Hematopoietic multipotent progenitor cell treated with erythropoietin and hydrocortisone succinate and interleukin-3 and kit ligand, for 8 days (in vitro differentiated cells): ENCODE results near the gene CAB39L.

ENCODE experiments used
- DNase-seq: peaks from one replicate; pipeline ENCODE4 v3.0.0-alpha.2; 2015

CAB39L gene

GRCh38 chr13:49441312-49441711 is 2.6 kb downstream of the CAB39L start:
- no peak for DNase-seq

DNA sequence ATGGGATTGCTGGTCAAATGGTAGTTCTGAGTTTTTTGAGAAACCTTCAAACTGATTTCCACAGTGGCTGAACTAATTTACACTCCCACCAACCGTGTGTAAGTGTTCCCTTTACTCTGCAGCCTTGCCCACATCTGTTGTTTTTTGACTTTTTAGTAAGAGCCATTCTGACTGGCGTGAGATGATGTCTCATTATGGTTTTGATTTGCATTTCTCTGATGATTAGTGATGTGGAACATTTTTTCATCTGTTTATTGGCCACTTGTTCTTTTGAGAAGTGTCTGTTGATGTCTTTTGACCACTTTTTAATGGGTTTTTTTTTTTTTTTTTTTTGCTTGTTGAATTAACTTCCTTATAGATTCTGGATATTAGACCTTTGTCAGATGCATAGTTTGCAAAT is 4.3 kb downstream of the CAB39L start:
- DNase-seq, result no peak

- no peak for DNase-seq
Measured at GRCh38 chr13:49437705-49438104, 6.2 kb downstream of the CAB39L start.

DNA sequence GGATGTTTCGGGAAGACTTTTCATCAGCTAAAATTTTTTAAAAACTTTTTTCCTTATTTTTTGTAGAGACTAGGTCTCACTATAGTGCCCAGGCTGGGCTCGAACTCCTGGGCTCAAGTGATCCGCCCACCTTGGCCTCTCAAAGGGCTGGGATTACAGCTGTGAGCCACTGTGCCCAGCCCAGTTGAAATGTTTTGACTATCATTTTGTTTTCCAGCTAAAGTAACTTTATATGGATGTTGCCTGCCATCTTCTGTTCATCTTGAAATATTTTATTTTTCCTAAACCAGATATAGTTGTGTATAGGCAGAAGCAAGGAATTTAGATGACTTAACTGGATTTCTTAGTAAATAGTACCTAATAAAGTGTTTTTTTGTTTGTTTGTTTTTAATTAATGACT is 7.0 kb downstream of the CAB39L start:
- DNase-seq, result peak; percentile 56

- DNase-seq, result no peak
Measured at GRCh38 chr13:49435992-49436391, 7.9 kb downstream of the CAB39L start.

GRCh38 chr13:49429121-49429520 is 14.7 kb downstream of the CAB39L start:
- no peak for DNase-seq

- DNase-seq, result no peak
Measured at GRCh38 chr13:49428041-49428763, 15.7 kb downstream of the CAB39L start.

GRCh38 chr13:49424011-49424560 is 19.8 kb downstream of the CAB39L start:
- no peak for DNase-seq

DNA sequence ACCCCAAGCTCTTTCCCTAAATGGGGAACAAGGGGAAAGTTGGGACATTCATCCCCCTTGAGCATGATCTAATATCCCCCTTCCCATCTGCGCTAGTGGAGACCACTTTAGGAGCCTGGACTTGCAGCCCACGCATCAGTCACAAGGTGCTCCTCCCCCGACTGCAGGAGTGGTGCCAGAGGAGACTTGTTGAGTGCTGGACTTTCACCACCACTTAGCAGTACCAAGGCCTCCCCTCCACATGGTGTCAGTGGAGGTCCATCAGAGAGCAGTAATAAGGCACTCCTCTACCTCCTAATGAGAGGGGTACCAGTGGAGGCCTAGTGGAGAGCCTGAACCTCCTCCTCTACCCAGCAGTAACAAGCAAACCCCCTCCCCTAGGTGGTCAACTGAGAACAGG is 22.5 kb downstream of the CAB39L start:
- DNase-seq, result peak; percentile 64

- DNase-seq, result no peak
Measured at GRCh38 chr13:49419276-49419675, 24.6 kb downstream of the CAB39L start.

DNA sequence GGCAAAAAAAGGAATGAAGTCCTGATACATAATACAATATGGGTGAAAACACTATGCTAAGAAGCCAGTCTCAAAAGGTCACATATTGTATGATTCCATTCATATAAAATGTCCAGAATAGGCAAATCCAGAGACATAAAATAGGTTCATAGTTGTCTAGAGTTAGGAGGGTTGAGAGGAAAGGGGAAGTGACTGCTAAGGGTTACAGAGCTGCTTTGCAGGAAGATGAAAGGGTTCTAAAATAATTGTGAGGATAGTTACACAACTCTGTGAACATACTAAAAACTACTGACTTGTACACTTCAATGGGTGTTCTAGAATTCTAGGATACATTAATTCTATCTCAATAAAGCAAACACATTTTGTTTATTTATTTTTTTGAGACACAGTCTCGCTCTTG is 25.7 kb downstream of the CAB39L start:
- no peak for DNase-seq

- DNase-seq, result no peak
Measured at GRCh38 chr13:49417161-49417560, 26.7 kb downstream of the CAB39L start.

DNA sequence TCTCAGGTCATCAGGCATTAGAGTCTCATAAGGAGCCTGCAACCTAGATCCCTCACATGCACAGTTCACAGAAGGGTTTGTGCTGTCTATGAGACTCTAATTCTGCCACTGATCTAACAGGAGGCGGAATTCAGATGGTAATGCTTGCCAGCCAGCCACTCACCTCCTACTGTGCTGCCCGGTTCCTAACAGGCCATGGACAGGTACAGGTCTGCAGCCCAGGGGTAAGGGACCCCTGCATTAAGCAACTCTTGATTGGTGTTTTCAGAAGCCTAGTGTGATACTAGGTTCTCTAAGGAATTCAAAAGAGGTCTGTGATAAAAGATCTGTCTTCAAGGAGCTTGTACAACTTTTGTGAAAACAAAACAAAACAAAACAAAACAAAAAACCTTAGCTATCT is 31.1 kb downstream of the CAB39L start:
- DNase-seq, result no peak

DNA sequence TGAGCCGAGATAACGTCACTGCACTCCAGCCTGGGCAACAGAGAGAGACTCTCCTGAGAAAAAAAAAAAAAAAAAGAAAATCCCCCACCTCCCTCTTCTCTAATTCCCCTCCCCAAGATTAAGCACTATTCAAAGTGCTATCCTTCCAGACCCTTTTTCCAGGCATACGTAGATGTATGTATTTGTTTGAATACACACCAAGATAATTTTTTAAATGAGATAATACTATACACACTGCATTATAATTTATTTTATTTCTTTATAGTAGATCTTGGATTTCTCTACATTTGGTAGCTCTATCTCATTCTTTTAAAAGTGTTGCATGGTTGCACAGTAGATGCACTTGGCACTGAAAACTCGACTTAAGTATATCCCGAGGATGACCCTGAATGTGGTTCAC is 32.5 kb downstream of the CAB39L start:
- no peak for DNase-seq

DNA sequence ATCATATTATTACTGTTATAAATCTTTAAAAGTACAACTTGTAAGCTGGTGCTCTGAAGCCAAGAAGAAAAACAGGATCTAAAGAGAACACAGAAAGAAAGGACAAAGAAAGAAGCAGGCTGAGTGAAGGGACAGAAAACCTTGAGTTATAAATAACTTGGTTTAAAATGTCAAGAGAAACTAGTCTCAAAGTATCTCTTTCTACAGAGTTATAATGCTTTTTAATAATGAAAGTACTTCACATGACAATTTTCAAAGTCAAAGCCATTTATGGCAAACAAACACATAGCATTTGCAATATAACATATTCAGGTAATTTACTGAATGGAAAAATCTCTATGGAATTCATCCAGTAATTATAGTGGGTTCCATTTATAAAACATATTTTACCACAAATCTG is 33.4 kb downstream of the CAB39L start:
- no peak for DNase-seq

GRCh38 chr13:49410006-49410405 is 33.9 kb downstream of the CAB39L start:
- DNase-seq, result peak; percentile 46

- DNase-seq, result no peak
Measured at GRCh38 chr13:49409008-49409407, 34.9 kb downstream of the CAB39L start.

DNA sequence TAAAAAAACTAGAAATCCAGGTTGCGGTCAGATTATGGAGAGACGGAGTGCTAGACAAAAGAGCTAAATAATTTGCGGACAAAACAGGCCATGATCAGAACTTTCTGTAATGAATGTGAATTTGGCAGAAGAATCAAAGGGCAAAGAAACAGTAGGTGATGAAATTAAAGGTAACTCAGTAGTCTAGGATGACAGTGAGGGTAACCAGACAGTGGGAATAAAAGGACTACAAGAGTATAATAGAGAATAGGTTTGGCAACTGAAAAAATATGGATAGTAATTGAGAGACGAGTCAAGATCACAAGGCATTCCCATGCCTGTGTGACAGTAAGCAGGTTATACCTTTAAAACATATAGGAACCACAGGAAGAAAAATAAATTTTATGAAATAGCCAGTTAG is 35.9 kb downstream of the CAB39L start:
- no peak for DNase-seq

DNA sequence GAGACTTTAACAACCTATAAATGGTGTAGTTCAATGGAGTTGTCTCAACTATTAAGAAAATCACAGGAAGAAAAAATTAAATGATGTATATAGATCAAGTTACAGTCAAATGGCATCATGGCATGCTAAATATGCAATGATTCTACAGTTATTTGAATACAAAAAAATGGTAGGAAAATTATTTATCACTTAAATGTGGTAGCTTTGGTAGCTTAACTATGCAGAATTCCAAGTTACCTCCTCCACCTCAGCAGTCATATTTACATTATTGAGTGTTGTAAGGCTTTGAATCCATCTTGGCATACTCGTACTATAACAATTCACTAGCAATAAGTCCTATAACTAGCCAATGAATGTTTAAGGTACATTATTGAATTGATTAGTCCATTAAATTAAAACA is 36.8 kb downstream of the CAB39L start:
- DNase-seq, result no peak

DNA sequence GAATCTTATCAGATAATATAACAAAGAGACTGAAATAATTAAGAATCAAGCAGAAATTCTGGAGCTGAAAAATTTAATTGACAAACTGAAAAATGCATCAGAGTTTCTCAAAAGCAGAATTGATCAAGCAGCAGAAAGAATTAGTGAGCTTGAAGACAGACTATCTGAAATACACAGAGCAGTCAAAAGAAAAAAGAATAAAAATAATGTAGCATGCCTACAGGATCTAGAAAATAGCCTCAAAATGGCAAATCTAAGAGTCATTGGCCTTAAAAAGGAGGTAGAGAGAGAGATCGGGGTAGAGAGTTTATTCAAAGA is 39.2 kb downstream of the CAB39L start:
- DNase-seq, result no peak

DNA sequence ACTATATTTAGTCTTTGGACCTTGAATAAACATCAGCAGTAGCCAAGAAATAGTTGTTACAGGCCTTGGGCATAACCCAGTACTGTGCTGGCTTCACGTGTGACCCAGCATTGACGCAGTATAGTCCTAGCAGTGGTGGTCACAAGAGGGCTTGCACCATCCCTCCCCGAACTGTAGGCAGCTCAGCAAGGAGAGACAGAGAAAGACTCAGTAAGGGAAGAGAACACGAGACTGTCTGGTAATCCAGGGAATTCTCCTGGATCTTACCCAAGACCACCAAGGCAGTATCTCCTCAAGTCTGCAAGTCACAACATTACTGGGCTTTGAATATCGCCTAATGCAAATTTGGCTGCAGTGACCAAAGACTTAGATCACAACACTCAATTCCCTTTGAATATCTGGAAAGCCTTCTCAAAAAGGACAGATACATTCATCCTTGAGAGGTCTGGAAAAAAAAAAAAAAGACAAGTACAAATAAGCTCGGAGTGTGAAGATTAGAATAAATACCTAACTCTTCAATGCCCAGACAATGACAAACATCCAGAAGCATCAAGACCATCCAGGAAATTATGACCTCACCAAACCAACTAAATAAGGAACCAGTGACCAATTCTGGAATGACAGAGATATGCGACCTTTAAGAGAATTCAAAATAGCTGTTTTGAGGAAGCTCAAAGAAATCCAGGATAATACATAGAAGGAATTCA is 39.7 kb downstream of the CAB39L start:
- no peak for DNase-seq

DNA sequence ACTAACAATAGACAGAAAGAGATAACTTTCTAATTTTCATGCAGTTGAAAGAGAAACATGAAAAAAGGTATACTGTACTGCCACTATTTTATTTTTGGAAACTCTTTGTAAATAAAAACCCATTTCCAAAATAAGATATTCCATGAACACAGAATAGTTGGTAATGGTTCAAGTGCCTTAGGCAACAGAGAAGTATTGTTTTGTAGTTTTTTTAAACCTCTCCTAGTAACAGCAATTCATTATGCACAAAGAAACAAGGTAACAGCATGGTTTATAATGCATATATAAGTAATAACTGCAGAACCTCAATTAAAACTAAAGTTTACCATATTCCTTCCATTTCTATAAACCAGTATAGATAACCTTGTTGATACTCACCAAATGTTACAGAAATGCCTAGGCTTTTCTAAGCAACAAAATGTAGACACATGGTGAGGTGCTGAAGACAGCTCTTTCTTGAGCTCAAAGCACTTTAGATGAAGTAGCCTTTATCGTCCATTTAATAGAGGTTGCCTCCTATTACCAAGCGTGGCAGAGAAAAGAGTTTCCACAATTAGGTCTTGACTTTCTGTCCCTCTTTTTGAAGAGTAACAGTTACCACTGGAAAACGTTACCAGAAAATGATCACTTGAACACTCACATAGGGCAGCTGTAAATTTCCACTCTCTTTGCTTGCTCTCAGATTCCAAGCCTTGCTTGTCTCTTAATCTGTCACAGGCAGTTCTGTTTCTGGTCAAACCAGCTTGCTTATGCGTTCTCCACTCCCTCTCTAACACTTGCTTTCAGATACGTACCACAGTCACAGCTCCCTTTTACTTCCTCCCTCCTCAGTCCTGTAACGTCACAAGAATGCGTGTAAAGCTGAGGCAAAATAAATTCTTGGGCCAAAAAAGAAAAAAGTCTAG is 42.9 kb downstream of the CAB39L start:
- DNase-seq, result peak; percentile 85

GRCh38 chr13:49399801-49400472 is 43.9 kb downstream of the CAB39L start:
- DNase-seq, result no peak
